OCI-LY1 (cell line): ENCODE measurements around the gene TGFB2.

Experiments used
- EZH2 ChIP-seq: fragments of 200-600 bp; sonication (generic), shearing (Covaris generic); IDR thresholded peaks from 2 replicates; pipeline ENCODE4 v1.8.0; 2017; ENCODE audit warnings: borderline replicate concordance, mixed run types, mild to moderate bottlenecking, antibody characterized with exemption, low read length, moderate library complexity, mixed read lengths
- TF ChIP-seq, protein P1 (sequence below): fragments of 200-600 bp; sonication (generic), shearing (Covaris generic); IDR thresholded peaks from 2 replicates; pipeline ENCODE4 v1.5.1; 2017; ENCODE audit warnings: mild to moderate bottlenecking, antibody characterized with exemption, low read length, moderate library complexity, mixed read lengths

DNA sequence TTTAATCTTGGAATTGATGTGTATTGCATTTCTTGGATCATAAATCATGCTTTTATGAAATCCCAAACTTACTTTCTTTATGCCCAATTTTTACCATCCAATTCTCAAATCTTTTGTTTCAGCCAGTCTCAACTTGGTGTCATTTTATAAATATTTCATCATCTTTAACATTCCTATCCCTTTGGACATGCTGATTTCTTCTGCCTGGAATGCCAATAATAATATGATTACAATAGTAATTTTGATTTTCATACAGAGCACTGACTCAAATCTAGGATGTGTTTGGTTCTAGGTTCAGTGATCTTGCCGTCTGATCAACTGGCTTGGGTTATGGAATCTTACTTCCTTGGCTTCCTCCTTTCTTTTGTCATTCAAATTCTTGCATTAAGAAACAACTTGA lies 47.3 kb upstream of the TGFB2 start:
- TF ChIP-seq EZH2 = no peak
- TF ChIP-seq, protein P1, sequence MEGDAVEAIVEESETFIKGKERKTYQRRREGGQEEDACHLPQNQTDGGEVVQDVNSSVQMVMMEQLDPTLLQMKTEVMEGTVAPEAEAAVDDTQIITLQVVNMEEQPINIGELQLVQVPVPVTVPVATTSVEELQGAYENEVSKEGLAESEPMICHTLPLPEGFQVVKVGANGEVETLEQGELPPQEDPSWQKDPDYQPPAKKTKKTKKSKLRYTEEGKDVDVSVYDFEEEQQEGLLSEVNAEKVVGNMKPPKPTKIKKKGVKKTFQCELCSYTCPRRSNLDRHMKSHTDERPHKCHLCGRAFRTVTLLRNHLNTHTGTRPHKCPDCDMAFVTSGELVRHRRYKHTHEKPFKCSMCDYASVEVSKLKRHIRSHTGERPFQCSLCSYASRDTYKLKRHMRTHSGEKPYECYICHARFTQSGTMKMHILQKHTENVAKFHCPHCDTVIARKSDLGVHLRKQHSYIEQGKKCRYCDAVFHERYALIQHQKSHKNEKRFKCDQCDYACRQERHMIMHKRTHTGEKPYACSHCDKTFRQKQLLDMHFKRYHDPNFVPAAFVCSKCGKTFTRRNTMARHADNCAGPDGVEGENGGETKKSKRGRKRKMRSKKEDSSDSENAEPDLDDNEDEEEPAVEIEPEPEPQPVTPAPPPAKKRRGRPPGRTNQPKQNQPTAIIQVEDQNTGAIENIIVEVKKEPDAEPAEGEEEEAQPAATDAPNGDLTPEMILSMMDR = no peak
